ENCODE data around the gene SCPEP1.

The SCPEP1 gene

DNA sequence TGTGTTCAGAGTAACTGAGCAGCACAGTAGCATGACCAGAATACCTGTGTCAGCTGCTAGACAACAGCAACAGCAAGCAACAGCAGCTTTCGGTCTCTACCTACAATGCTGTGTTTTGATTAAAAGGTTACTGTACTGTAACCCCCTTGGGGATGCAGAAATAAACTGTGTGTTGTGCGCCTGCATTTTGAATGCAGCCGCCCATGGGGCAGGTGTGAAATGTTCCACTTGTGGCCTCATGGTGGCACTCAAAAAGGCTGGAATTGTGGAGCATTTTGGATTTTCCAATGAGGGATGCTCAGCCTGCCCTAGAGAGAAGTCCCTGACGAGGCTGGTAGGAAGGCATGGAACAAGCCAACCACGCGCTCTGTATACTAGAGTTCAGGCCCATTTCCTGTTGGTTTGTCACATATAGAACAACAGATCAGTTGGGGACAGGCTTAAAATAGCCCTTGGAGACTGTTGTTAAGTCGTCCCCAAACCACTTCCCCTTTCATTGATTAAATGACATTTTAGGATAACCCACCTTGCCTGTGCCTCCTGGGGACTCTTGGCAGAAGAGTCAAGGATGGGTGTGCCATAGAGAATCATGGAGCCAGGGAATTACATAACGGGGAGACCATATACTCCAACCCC is 27.1 kb downstream of the SCPEP1 start:
- DNase-seq: no peak

DNA sequence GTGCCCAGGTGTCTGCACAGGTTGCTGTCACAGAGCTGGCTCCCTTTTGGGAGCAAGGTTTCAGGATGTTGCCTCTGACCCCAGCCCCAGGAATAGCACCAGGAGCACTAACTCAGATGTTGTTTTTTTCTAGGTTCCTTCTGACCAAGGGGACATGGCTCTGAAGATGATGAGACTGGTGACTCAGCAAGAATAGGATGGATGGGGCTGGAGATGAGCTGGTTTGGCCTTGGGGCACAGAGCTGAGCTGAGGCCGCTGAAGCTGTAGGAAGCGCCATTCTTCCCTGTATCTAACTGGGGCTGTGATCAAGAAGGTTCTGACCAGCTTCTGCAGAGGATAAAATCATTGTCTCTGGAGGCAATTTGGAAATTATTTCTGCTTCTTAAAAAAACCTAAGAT is 28.1 kb downstream of the SCPEP1 start:
- DNase-seq: no peak

DNA sequence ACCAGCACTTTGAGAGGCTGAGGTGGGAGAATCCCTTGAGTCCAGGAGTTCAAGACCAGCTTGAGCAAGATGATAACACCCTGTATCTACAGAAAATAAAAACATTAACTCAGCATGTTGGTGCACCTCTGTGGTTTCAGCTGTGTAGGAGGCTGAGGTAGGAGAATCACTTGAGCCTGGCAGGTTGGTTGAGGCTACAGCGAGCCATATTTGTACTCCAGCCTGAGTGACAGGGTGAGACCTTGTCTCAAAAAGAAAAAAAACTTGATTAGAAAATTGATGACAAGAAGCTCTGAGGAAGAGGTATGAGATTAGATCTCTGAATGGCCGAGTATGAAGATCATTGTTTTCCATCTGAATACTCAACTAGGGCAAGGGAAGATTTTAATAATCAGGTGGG is 31.0 kb downstream of the SCPEP1 start:
- no peak for DNase-seq

DNA sequence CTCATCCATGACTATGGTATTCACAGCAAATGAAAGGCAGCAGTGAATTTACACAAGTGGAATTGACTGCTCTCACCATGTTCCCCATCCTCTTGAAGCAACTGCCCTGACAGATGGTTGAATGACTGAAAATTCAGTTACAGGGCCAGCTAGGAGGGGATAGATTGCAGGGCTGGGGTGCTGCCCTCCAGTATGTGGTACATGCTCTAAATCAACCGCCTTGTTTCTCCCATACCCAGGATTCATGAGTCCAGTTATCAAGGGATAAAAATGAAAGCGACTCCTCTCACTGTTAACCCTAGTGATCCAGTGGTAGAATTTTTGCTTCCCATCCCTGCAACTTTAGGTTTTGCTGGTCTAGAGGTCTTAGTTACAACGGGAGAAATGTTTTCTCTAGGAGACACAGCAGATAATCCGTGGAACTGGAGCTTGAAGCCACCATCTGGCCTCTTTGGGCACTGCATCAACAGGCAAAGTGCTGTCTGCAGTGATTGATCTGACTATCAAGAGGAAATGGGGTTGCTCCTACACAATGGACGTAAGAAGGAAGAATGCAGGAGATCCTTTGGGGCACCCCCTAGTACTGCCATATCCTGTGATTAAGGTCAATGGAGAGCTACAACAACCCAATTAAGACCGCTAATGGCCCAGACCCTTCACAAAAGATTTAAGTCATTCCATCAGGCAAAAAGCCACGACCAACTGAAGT is 32.0 kb downstream of the SCPEP1 start:
- peak; percentile 47 for DNase-seq

DNA sequence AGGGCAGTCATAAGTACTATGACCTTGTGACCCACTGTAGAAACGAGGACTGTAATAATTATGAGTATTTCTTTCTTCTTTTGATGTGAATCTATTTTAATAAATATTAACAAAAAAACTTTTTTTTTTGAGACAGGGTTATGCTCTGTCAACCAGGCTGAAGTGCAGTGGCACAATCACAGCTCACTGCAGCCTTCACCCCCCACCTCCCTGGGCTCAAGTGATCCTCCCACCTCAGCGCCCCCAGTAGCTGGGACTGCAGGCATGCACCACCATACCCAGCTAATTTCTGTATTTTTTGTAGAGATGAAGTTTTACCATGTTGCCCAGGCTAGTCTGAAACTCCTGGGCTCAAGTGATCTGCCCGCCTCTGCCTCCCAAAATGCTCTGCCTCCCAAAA is 32.6 kb downstream of the SCPEP1 start:
- no peak for DNase-seq

DNA sequence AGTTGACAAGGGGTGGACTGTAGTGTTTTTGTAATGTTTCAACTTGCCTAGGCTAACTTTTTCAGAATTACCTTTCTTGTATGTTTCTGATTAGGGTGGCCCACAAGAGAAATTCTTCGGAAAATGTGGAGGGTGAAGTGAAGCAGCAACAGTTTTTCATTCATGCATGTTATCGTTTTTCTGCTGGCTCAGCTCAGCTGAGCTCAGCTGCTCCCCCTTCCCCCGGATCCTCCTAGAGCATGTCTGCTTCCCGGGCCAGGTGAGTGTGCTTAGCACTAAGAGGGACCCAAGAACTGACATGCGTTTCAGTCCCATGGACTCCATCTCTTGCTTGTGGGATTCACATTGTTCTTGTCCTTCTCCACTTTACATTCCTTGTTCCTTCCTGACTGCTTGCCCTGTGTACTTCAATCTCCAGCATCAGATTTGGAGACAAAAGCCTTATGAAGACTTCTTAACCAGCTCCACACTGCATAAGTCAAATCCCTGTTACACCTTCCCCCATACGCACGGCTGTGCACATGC is 33.6 kb downstream of the SCPEP1 start:
- DNase-seq: no peak

DNA sequence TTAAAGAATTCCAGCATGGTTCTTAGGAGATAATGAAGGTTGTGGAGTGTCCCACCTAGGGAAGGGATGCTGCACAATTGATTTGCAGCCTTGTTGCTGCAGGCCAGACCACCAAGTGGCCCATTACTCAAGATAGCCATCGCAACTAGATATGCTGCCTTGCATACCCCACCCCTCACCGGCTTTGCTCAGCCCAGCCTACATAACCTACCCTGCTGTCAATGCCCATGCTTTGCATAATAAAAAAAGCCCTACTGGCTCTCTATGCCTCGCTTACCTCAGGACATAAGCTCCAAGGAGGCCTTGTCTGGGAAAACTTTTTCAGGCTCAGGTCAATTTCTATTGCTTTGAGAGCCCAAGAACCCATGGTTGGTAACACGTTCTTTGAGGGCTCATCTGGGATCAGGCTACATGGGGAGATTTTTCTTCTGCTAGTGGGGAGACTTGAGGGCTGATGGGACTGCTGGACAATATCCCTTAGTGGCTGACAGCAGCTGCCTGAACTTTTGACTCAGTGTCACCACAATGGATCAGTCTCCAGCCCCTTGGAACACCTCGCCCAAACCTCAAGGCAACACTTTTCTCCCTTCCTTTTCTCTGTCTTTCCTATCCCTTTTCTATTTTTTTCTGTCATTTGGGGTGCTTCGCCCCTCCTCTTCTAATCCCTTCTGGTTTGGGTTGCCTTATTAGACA is 38.3 kb downstream of the SCPEP1 start:
- no peak for DNase-seq

DNA sequence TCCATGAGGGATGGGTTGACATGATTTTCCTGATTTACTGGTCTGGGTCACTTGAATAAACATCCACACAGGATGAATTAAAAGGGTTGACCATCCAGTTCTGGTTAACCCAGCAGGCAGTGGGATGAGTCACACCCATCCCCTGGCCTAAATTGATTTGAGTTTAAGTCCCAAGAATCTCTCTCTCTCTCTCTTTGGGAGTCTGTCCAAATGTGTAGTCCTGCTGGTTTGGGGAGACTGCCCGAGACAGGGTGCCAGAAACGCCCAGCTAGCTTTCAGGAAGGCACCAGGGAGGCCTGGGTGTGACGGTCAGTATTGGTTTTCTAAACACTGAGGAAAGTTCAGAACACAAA is 38.8 kb downstream of the SCPEP1 start:
- no peak for DNase-seq

DNA sequence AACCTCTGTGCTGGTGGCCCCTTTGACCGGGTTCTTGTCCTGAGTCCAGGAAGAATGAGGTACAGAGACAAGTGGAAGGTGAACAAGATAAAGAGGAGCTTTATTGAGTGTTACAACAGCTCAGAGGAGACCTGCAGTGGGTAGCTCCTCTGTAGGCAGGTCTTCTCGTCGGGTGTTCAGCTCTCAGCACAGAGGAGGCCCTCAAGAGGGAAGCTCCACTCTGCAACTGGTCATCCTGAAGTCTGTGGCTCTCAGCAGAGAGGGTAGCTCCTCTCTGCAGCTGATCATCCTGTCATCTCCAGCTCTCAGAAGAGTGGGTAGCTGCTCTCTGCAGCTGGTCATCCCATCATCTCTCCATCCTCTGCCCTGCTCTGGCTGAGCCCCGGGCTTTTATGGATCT is 39.7 kb downstream of the SCPEP1 start:
- no peak for DNase-seq

GRCh38 chr17:57020208-57020607 is 42.3 kb downstream of the SCPEP1 start:
- DNase-seq: no peak

DNA sequence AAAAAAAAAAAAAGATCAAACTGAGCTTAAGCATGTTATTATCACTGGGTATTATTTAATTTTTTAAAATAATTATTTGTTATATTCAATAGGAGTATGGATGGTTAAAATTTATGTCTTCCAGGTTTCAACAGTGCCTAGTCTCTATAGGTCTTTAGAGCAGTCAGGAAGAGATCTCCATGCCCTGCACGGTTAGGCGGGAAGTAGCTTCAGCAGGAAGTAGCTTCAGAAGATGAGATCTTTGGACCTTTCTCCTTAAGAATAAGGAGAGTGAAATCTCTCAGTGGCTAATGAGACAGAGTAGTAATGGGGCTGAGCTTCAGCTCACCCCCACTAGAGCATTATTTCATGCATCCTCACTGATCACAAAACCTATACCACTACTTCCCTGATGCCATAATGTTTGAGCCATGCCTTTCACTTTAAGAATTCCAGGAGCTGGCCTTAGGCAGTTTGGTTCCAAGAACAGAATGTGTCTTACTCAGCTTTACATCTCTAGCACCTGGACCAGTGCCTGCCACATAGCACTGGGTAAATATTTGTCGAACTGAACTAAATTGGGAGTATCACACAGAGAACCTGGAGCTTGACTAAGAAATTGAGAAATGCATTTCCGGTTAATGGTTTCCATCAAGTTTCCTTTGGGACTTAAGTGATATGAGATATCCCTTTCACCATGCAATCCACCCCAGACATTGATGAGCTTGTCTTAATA is 43.5 kb downstream of the SCPEP1 start:
- DNase-seq: peak; percentile 4

- no peak for DNase-seq
Measured at GRCh38 chr17:57025876-57026275, 47.9 kb downstream of the SCPEP1 start.

- DNase-seq: no peak
Measured at GRCh38 chr17:57027852-57028251, 49.9 kb downstream of the SCPEP1 start.

DNA sequence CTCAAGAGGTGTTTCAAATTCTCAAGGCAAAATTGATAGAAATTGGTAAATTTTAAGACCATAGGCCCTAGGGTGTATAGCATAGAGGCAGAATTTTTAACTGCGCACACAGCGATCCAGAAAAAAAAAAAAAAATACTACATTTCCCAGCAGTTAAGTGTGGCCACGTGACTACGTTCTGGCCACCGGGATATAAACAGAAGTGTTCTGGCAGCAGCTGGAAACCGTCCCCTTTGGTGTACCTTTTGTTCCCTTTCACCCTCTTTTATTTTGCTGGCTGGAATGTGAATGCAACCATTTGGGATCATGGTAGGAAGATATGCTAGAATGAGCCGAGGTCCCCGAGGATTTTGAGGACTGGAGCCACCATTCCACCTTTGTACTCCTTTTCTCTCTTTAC is 54.4 kb downstream of the SCPEP1 start:
- peak; percentile 57 for DNase-seq

GRCh38 chr17:57033296-57033695 is 55.4 kb downstream of the SCPEP1 start:
- DNase-seq: peak; percentile 63

DNA sequence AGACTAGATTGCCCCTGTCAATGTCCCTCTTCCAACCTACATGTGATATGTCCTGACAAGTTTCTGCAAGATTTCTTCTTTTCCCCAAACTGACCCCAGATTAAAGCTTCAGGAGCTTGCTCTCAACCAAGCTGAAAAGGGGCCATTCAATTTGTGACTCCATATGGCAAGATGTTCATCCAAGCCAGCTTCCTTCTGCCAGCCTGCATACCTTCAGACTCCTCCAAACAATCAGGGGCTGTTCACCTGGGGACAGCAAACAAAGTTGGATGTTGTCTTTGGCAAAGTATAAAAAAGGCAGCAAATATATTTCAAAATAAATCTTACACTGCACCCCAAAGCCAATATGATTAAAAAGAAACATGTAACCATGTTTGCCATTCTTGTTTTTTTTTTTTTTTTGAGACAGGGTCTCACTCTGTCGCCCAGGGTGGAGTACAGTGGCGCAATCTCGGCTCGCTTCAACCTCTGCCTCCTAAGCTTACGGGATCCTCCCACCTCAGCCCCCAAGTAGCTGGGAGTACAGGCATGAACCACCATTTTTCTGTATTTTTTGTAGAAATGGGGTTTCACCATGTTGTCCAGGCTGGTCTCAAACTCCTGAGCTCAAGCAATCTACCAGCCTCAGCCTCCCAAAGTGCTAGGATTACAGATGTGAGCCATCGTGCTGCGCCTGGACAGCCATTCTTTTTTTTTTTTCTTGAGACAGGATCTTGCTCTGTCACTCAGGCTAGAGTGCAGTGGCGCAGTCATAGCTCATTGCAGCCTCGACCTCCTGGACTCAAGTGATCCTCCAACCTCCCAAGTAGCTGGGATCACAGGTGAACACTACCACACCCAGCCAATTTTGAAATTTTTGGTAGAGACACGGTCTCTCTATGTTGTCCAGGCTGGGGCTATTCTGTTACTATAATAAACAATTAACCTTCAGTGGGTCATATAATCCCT is 57.1 kb downstream of the SCPEP1 start:
- DNase-seq: no peak

DNA sequence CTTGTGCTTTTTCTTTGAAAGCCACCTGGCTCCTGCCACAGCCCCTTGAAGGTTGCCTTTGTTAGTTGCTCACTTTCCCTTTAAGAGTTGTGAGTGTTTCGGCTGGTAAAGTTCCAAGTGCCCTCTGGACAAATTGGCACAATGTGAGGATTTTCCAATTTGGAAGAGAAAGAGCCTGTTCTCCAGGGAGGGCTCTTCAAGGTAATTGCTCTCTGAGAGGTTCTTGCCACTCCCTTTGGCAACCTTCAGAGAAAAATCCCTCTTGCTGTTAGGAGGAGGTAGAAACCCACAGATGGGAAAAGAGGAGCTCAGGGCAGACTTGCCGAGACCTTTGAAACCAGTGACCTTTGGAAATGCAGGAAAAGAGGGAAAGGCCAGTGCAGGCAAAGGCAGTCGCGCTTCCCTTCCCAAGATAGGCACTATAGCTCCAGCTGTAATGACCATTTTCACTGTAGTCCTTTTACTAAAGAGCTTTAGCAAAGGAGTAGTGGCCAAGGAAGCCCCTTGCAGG is 58.1 kb downstream of the SCPEP1 start:
- peak; percentile 66 for DNase-seq

DNA sequence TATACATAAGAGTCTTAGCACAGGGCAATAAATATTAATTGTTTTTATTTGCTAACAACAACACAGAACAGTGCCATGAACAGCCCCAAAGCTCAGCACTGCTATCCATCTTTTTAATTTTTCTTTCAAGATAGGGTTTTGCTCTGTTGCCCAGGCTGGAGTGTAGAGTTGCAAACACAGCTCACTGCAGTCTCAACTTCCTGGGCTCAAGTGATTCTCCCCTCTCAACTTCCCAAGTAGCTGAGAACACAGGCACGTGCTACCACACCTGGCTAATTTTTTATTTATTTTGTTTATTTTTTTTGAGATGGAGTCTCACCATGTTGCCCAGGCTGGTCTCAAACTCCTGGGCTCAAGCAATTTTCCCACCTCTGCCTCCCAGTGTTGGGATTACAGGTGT is 59.5 kb downstream of the SCPEP1 start:
- DNase-seq: no peak

DNA sequence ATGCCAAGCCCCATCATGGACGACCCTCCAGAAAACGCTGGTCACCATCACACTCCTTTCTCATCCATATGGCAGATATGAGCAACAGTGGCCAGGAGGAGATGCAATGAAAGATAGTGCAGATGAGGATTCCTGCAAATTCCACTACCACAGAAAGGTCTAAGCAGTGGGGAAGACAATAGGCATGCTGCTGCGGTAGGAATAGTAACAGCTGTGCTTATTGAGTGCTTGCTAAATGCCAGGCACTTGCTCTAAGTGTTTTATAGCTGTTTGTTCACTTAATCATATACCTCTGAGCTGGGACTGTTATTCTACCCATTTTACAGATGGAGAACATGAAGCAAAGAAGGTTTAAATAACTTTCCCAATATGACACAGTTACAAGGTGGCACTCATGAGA is 60.6 kb downstream of the SCPEP1 start:
- DNase-seq: no peak

DNA sequence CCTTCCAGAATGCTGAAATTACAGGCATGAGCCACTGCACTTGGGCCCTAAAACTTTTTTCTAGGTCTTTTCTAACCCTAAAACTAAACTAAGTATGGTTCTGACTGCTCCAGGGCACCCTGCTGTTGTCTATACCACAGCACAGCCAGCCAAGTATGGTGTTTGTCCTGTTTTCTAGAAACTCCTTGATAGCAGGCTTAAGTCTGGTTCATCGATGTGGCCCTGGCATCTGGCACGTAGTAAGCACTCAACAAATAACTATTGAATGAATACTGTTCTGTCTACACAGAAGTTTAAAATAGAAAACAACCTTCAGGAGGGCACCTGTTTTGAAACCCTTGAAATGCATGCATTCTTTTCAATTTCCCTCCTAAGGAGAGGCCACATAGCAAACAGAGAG is 62.6 kb downstream of the SCPEP1 start:
- DNase-seq: no peak

DNA sequence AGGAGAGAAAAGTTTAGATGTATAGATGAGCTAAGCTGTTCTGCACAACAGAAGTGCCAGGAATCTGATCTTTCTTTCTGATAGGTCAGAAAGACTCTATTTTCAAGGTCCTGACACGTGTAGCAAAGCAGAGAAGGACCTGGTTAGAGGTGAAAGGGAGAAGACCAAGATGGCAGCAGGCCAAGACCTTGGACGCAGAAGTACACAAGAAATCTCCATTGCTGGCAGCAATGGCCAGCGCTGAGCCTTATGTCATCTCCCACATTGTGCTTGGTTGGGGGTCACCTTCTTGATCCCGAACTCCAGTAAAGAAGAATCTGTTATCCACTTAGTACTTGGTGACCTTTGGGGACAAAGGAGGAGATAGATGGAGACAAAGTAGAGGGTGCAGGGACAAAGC is 65.3 kb downstream of the SCPEP1 start:
- no peak for DNase-seq

Data from NCI-H1092 treated with DMSO at 0.1 percent for 48 hours (cell line).